HUES48 (cell line): ENCODE results near the gene AUTS2.
"Not testable (repeated sequence)": the region's sequence is repeated elsewhere in the genome, so short reads cannot be mapped to it uniquely, and the experiment has no call there.

Experiments used
- H3K27ac ChIP-seq: one replicate; pipeline ENCODE4 v1.7.0; 2013; ENCODE audit warnings: low read depth, low read length, inconsistent platforms
- H3K27me3 ChIP-seq: 2 replicates; pipeline ENCODE4 v1.6.1; 2013; ENCODE audit warnings: mild to moderate bottlenecking, low read length; ENCODE audit not compliant: control insufficient read depth, insufficient read depth
- H3K36me3 ChIP-seq: 2 replicates; pipeline ENCODE4 v1.6.1; 2013; ENCODE audit warnings: low read length; ENCODE audit not compliant: control insufficient read depth, insufficient read depth
- H3K4me1 ChIP-seq: 2 replicates; pipeline ENCODE4 v1.6.1; 2013; ENCODE audit warnings: mild to moderate bottlenecking, low read length; ENCODE audit not compliant: control insufficient read depth, insufficient read depth
- H3K4me3 ChIP-seq: 2 replicates; pipeline ENCODE4 v1.5.1; 2013; ENCODE audit warnings: mild to moderate bottlenecking, low read depth, low read length
- H3K9ac ChIP-seq: 2 replicates; pipeline ENCODE4 v1.6.1; 2013; ENCODE audit warnings: mild to moderate bottlenecking, low read depth, low read length, moderate library complexity
- H3K9me3 ChIP-seq: 2 replicates; pipeline ENCODE4 v1.6.1; 2013; ENCODE audit warnings: low read length; ENCODE audit not compliant: control insufficient read depth, insufficient read depth

Gene AUTS2

DNA sequence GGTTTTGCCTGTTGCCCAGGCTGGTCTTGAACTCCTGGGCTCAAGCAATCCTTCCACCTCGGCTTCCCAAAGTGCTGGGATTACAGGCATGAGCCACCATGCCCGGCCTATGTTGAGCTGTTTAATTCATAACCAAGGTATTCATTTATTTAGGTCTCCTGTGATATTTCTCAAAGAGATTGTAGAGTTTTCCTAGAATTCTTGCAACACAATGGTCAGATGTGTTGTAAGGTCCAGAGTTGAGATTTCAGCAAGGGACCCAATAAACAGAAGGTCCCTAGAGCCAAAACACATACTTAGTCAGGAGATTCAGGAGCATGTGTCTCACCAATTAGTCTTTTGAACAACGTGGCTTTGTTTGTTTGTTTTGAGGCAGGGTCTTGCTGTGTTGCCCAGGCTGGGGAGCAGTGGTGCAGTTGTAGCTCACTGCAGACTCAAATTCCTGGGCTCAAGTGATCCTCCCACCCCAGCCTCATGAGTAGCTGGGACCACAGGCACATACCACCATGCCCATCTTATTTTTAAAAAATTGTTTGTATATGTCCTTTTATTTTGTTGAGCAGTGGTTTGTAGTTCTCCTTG is 1212.4 kb downstream of the AUTS2 start:
- Histone ChIP-seq H3K27ac (no peak overlapping the region), H3K27me3 (no peaks in the 10 kb centered on the region), H3K4me1 (no peaks in the 10 kb centered on the region), H3K4me3 (no peak overlapping the region), H3K9ac (no peak overlapping the region), H3K36me3 (no peaks in the 10 kb centered on the region), H3K9me3 (no peaks in the 10 kb centered on the region)

DNA sequence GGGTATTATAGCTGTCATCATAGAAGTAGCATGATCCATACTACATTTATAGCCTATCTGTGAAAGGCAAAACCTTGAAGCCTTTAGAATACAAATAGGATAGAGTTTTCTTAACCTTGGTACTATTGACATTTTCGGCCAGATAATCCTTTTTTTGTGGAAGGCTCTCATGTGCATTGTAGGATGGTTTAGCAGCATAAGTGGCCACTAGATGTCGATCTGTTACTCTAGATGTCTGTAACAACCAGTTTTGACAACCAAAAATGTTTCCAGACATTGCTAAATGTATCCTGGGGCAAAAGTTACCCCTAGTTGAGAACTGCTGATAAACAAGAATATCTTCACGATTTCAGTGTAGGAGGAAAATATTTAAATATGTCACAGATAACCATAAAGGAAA is 1214.2 kb downstream of the AUTS2 start:
- no peaks in the 10 kb centered on the region for H3K36me3 ChIP-seq
- no peaks in the 10 kb centered on the region for H3K27me3 ChIP-seq
- H3K9me3 ChIP-seq = no peaks in the 10 kb centered on the region
- no peak overlapping the region for H3K4me3 ChIP-seq
- no peak overlapping the region for H3K27ac ChIP-seq
- no peak overlapping the region for H3K9ac ChIP-seq
- H3K4me1 ChIP-seq = no peaks in the 10 kb centered on the region

DNA sequence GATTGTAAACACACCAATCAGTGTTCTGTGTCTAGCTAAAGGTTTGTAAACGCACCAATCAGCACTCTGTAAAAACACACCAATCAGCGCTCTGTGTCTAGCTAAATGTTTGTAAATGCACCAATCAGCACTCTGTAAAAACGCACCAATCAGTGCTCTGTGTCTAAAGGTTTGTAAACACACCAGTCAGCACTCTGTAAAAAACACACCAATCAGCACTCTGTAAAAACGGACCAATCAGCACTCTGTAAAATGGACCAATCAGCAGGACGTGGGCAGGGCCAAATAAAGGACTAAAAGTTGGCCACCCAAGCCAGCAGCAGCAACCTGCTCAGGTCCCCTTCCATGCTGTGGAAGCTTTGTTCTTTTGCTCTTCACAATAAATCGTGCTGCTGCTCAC is 1224.2 kb downstream of the AUTS2 start:
- H3K36me3 ChIP-seq, H3K4me1 ChIP-seq, H3K27ac ChIP-seq, H3K4me3 ChIP-seq, H3K9ac ChIP-seq, H3K27me3 ChIP-seq, H3K9me3 ChIP-seq: not testable (repeated sequence)

GRCh38 chr7:70829221-70830059 is 1231.2 kb downstream of the AUTS2 start:
- Histone ChIP-seq H3K4me3 (no peak overlapping the region), H3K9ac (no peak overlapping the region), H3K27me3 (no peaks in the 10 kb centered on the region), H3K36me3 (no peaks in the 10 kb centered on the region), H3K9me3 (0 out of 2 replicates have a peak, but pooled peaks cover under 1% of the 10 kb centered on the region), H3K27ac (no peak overlapping the region), H3K4me1 (peaks cover 7% of the 10 kb centered on the region)

- H3K9ac ChIP-seq = no peak overlapping the region
Observed at GRCh38 chr7:70830060-70830395, 1231.8 kb downstream of the AUTS2 start.

GRCh38 chr7:70830426-70830825 is 1232.2 kb downstream of the AUTS2 start:
- peaks cover 10% of the 10 kb centered on the region for H3K9me3 ChIP-seq
- no peaks in the 10 kb centered on the region for H3K36me3 ChIP-seq
- no peak overlapping the region for H3K27ac ChIP-seq
- no peak overlapping the region for H3K9ac ChIP-seq
- no peaks in the 10 kb centered on the region for H3K27me3 ChIP-seq
- no peak overlapping the region for H3K4me3 ChIP-seq
- peaks cover 7% of the 10 kb centered on the region for H3K4me1 ChIP-seq

More at GRCh38 chr7:70830060-70830395, 1231.8 kb downstream of the AUTS2 start:
- H3K9me3 ChIP-seq = peaks cover 6% of the 10 kb centered on the region
- no peak overlapping the region for H3K4me3 ChIP-seq
- H3K4me1 ChIP-seq = peaks cover 7% of the 10 kb centered on the region
- H3K27me3 ChIP-seq = no peaks in the 10 kb centered on the region
- no peaks in the 10 kb centered on the region for H3K36me3 ChIP-seq
- H3K27ac ChIP-seq = no peak overlapping the region

DNA sequence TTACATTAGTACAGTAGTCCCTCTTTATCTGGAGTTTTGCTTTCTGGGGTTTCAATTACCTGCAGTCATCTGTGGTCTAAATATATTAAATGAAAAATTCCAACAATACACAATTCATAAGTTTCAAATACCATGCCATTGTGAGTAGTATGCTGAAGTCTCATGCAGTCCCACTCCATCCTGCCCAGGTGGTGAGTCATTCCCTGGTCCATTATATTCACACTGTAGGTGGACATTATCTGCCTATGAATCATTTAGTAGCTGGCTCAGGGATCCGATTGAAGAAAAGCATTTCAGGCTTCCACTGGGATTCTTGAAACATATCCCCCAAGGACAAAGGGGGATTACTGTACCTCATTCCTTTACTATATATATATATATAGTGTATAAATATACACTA is 1235.5 kb downstream of the AUTS2 start:
- Histone ChIP-seq H3K9me3 (peaks cover 15% of the 10 kb centered on the region), H3K4me1 (peaks cover 7% of the 10 kb centered on the region), H3K4me3 (no peak overlapping the region), H3K27me3 (no peaks in the 10 kb centered on the region), H3K36me3 (no peaks in the 10 kb centered on the region), H3K9ac (no peak overlapping the region), H3K27ac (no peak overlapping the region)

DNA sequence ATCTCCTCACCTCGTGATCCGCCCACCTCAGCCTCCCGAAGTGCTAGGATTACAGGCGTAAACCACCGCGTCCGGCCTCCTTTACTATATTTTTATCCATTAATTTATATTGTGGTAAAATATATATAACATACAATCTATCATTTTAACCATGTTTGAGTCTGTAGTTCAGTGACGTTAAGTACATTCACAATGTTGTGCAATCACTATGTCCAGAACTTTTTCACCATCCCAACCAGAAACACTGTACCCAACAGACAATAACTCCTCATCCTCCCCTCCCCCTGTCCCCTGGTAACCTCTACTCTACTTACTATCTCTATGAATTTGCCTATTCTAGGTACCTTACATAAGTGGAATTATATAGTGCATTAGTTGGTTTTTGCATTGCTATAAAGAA is 1236.1 kb downstream of the AUTS2 start:
- no peaks in the 10 kb centered on the region for H3K36me3 ChIP-seq
- H3K27me3 ChIP-seq = no peaks in the 10 kb centered on the region
- peaks cover 4% of the 10 kb centered on the region for H3K4me1 ChIP-seq
- peaks cover 15% of the 10 kb centered on the region for H3K9me3 ChIP-seq
- no peak overlapping the region for H3K27ac ChIP-seq
- no peak overlapping the region for H3K4me3 ChIP-seq
- H3K9ac ChIP-seq = no peak overlapping the region

DNA sequence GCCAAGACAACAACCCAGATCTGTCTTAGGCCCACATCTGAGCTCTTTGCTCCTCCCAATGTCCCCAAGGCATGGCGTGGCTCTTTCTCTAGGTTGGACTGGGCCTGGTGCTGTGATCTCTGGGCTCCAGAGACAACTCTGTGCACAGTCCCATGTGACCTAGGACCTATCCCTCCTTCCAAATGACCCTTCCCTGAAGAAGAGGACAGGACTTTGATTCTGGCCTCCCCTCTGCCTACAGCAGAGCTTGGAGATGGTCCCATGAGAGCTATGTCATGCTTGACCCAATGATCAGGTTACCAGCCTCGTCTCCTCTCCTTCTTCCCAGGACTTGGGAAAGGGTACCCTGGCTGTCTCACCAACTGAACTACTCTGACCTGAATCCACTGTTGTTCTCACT is 1237.4 kb downstream of the AUTS2 start:
- H3K27me3 ChIP-seq = no peaks in the 10 kb centered on the region
- H3K36me3 ChIP-seq = no peaks in the 10 kb centered on the region
- no peak overlapping the region for H3K9ac ChIP-seq
- no peaks in the 10 kb centered on the region for H3K4me1 ChIP-seq
- H3K4me3 ChIP-seq = no peak overlapping the region
- no peak overlapping the region for H3K27ac ChIP-seq
- peaks cover 15% of the 10 kb centered on the region for H3K9me3 ChIP-seq

DNA sequence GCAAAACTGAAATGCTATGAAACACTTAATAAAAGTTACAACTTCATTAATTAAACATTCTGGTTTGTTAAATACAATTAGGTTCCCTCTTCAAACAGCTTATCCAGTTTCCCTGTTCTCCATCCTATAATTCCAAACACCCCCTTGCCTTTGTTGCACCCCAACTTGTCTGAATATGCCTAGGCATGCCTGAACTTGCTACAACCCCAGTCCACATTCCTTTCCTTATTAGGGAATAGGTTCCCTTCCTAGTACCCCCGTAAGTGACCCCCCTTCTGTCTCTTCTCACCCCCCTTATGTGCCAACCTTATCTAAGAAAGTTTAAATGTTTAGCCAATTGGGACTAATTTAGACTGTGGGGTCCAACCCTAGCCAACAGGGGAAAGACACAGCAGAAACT is 1238.0 kb downstream of the AUTS2 start:
- Histone ChIP-seq H3K27ac (no peak overlapping the region), H3K4me1 (no peaks in the 10 kb centered on the region)

DNA sequence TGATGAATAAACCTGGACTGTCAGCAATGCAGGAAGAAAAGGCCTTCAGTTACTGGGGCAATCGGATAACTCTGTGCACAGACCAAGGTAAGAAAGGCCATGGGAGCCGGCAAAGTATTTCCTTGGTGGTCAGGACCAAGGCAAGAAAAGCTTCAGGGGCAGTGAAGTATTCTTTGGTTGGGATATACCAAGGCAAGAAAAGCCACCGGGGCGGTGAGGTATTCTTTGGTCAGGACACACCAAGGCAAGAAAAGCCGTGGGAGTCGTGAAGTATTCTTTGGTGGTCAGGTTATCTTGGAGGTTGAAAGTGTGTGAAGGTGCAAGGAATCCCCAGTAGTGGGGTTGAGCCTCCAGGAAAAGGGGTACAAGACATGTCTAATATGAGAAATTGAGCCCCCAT is 1238.7 kb downstream of the AUTS2 start:
- Histone ChIP-seq H3K4me1 (no peaks in the 10 kb centered on the region), H3K9ac (no peak overlapping the region), H3K27ac (no peak overlapping the region), H3K9me3 (peaks cover 15% of the 10 kb centered on the region), H3K27me3 (no peaks in the 10 kb centered on the region), H3K36me3 (no peaks in the 10 kb centered on the region), H3K4me3 (no peak overlapping the region)

More for the DNA sequence above, 1238.0 kb downstream of the AUTS2 start:
- Histone ChIP-seq H3K4me3 (no peak overlapping the region), H3K27me3 (no peaks in the 10 kb centered on the region), H3K9ac (no peak overlapping the region), H3K36me3 (no peaks in the 10 kb centered on the region), H3K9me3 (peaks cover 15% of the 10 kb centered on the region)
